Dendritic cell treated with granulocyte-macrophage colony-stimulating factor and Interleukin-4, amounts not matched to agents 40 ng/mL and 50 ng/mL, for 4 days (primary cell): Measurements from ENCODE around the gene NUDCD2.

Source experiments
- H3K27ac Mint-ChIP-seq: one replicate; pipeline ENCODE4 v1.8.0; 2022; ENCODE audit warnings: mild to moderate bottlenecking, mixed read lengths
- H3K27me3 Mint-ChIP-seq: one replicate; pipeline ENCODE4 v1.8.0; 2022; ENCODE audit warnings: mild to moderate bottlenecking, mixed read lengths
- H3K36me3 Mint-ChIP-seq: one replicate; pipeline ENCODE4 v1.8.0; 2022; ENCODE audit warnings: low read depth, mixed read lengths
- H3K4me1 Mint-ChIP-seq: one replicate; pipeline ENCODE4 v1.8.0; 2022; ENCODE audit warnings: low read depth, mixed read lengths
- H3K4me3 Mint-ChIP-seq: one replicate; pipeline ENCODE4 v1.8.0; 2022; ENCODE audit warnings: mild to moderate bottlenecking, moderate library complexity, mixed read lengths
- H3K9me3 Mint-ChIP-seq: one replicate; pipeline ENCODE4 v1.8.0; 2022; ENCODE audit warnings: mixed read lengths
- intact Hi-C: fragments of 100-400 bp; cut with micrococcal nuclease; formaldehyde crosslinking; loops from one replicate; pipeline ENCODE4 v1.15.0; 2022

The NUDCD2 gene

GRCh38 chr5:163496286-163496685 lies 36.4 kb upstream of the NUDCD2 start:
- no peak overlapping the region for H3K4me3 Mint-ChIP-seq
- no peak overlapping the region for H3K27ac Mint-ChIP-seq
- H3K36me3 Mint-ChIP-seq = peaks cover 2% of the 10 kb centered on the region
- H3K4me1 Mint-ChIP-seq = no peaks in the 10 kb centered on the region
- no peaks in the 10 kb centered on the region for H3K27me3 Mint-ChIP-seq
- no peaks in the 10 kb centered on the region for H3K9me3 Mint-ChIP-seq
- intact Hi-C loops = no loop called here

- intact Hi-C loops = no loop called here
- peaks cover 6% of the 10 kb centered on the region for H3K36me3 Mint-ChIP-seq
Observed at GRCh38 chr5:163489745-163490075, 29.8 kb upstream of the NUDCD2 start.

GRCh38 chr5:163489055-163489744 lies 29.3 kb upstream of the NUDCD2 start:
- H3K36me3 Mint-ChIP-seq = peaks cover 6% of the 10 kb centered on the region
- no peaks in the 10 kb centered on the region for H3K4me1 Mint-ChIP-seq
- H3K27me3 Mint-ChIP-seq = no peaks in the 10 kb centered on the region
- H3K9me3 Mint-ChIP-seq = no peaks in the 10 kb centered on the region
- intact Hi-C loops = no loop called here
- H3K27ac Mint-ChIP-seq = no peak overlapping the region
- no peak overlapping the region for H3K4me3 Mint-ChIP-seq

More at GRCh38 chr5:163489745-163490075, 29.8 kb upstream of the NUDCD2 start:
- Mint-ChIP-seq H3K4me1 (no peaks in the 10 kb centered on the region), H3K4me3 (no peak overlapping the region), H3K27me3 (no peaks in the 10 kb centered on the region), H3K27ac (no peak overlapping the region), H3K9me3 (no peaks in the 10 kb centered on the region)

- intact Hi-C loops = no loop called here
- Mint-ChIP-seq H3K4me3 (no peak overlapping the region), H3K36me3 (no peaks in the 10 kb centered on the region), H3K27ac (peak overlapping the region; percentile 28), H3K9me3 (no peaks in the 10 kb centered on the region), H3K4me1 (peaks cover 5% of the 10 kb centered on the region), H3K27me3 (no peaks in the 10 kb centered on the region)
Observed at GRCh38 chr5:163478982-163479271, 19.0 kb upstream of the NUDCD2 start.

- H3K36me3 Mint-ChIP-seq = no peaks in the 10 kb centered on the region
- H3K4me3 Mint-ChIP-seq = no peak overlapping the region
- H3K9me3 Mint-ChIP-seq = no peaks in the 10 kb centered on the region
- intact Hi-C loops = no loop called here
- H3K27ac Mint-ChIP-seq = no peak overlapping the region
- H3K27me3 Mint-ChIP-seq = no peaks in the 10 kb centered on the region
- H3K4me1 Mint-ChIP-seq = peaks cover 5% of the 10 kb centered on the region
Observed at GRCh38 chr5:163478126-163478981, 18.5 kb upstream of the NUDCD2 start.

GRCh38 chr5:163475411-163475810 lies 15.5 kb upstream of the NUDCD2 start:
- no peaks in the 10 kb centered on the region for H3K27me3 Mint-ChIP-seq
- H3K4me1 Mint-ChIP-seq = peaks cover 5% of the 10 kb centered on the region
- no peaks in the 10 kb centered on the region for H3K9me3 Mint-ChIP-seq
- no peak overlapping the region for H3K4me3 Mint-ChIP-seq
- no peaks in the 10 kb centered on the region for H3K36me3 Mint-ChIP-seq
- peak overlapping the region; percentile 50 for H3K27ac Mint-ChIP-seq
- intact Hi-C loops = loop anchor here (2.0 kb wide), 1 partner anchor 15 kb away; the partner anchor contains the start of genes HMMR and NUDCD2

GRCh38 chr5:163473635-163474243 lies 13.8 kb upstream of the NUDCD2 start:
- no peak overlapping the region for H3K4me3 Mint-ChIP-seq
- H3K27me3 Mint-ChIP-seq = no peaks in the 10 kb centered on the region
- intact Hi-C loops = loop anchor here (2.0 kb wide), 1 partner anchor 13 kb away; the partner anchor contains the start of genes HMMR and NUDCD2
- no peaks in the 10 kb centered on the region for H3K36me3 Mint-ChIP-seq
- no peak overlapping the region for H3K27ac Mint-ChIP-seq
- peaks cover 5% of the 10 kb centered on the region for H3K4me1 Mint-ChIP-seq
- H3K9me3 Mint-ChIP-seq = no peaks in the 10 kb centered on the region

- Mint-ChIP-seq H3K9me3 (no peaks in the 10 kb centered on the region), H3K36me3 (no peaks in the 10 kb centered on the region), H3K4me3 (no peak overlapping the region), H3K4me1 (no peaks in the 10 kb centered on the region), H3K27me3 (no peaks in the 10 kb centered on the region), H3K27ac (no peak overlapping the region)
- intact Hi-C loops = no loop called here
Observed at GRCh38 chr5:163467682-163468081, 7.8 kb upstream of the NUDCD2 start.

GRCh38 chr5:163463063-163463435 lies 3.1 kb upstream of the NUDCD2 start:
- Mint-ChIP-seq H3K9me3 (no peaks in the 10 kb centered on the region), H3K27me3 (no peaks in the 10 kb centered on the region), H3K4me3 (no peak overlapping the region), H3K4me1 (peaks cover 14% of the 10 kb centered on the region), H3K27ac (no peak overlapping the region), H3K36me3 (peaks cover 9% of the 10 kb centered on the region)
- intact Hi-C loops = no loop called here

GRCh38 chr5:163460562-163461171 lies 765 bp upstream of the NUDCD2 start, which contains the start of gene HMMR:
TSS of gene HMMR (plus strand) at chr5:163460632. CDS start at chr5:163460693, 61 bp downstream.
- no peaks in the 10 kb centered on the region for H3K9me3 Mint-ChIP-seq
- intact Hi-C loops = loop anchor here (1.0 to 2.0 kb wide), 3 partner anchors 14 to 45 kb away; partner anchors contain the start of genes CCNG1 and MAT2B
- H3K4me3 Mint-ChIP-seq = peak within 1 kb of the TSS; percentile 93
- H3K36me3 Mint-ChIP-seq = peaks cover 25% of the 10 kb centered on the region
- peak within 1 kb of the TSS; percentile 99 for H3K27ac Mint-ChIP-seq
- H3K27me3 Mint-ChIP-seq = no peaks in the 10 kb centered on the region
- peaks cover 24% of the 10 kb centered on the region for H3K4me1 Mint-ChIP-seq

GRCh38 chr5:163459462-163459818 lies 462 bp downstream of the NUDCD2 start:
- Mint-ChIP-seq H3K36me3 (peaks cover 37% of the 10 kb centered on the region), H3K4me3 (peak overlapping the region; percentile 93), H3K27me3 (no peaks in the 10 kb centered on the region), H3K9me3 (no peaks in the 10 kb centered on the region), H3K4me1 (peaks cover 27% of the 10 kb centered on the region), H3K27ac (peak overlapping the region; percentile 99)
- intact Hi-C loops = no loop called here

- H3K9me3 Mint-ChIP-seq = no peaks in the 10 kb centered on the region
- H3K27me3 Mint-ChIP-seq = no peaks in the 10 kb centered on the region
- peaks cover 27% of the 10 kb centered on the region for H3K4me1 Mint-ChIP-seq
- H3K4me3 Mint-ChIP-seq = peak overlapping the region; percentile 93
- H3K36me3 Mint-ChIP-seq = peaks cover 38% of the 10 kb centered on the region
- H3K27ac Mint-ChIP-seq = peak overlapping the region; percentile 99
- intact Hi-C loops = no loop called here
Observed at GRCh38 chr5:163458778-163459385, 1.0 kb downstream of the NUDCD2 start.

GRCh38 chr5:163456840-163457239 lies 3.1 kb downstream of the NUDCD2 start:
- Mint-ChIP-seq H3K36me3 (peaks cover 39% of the 10 kb centered on the region), H3K27ac (peak overlapping the region; percentile 41), H3K4me3 (no peak overlapping the region), H3K27me3 (no peaks in the 10 kb centered on the region), H3K9me3 (no peaks in the 10 kb centered on the region), H3K4me1 (peaks cover 22% of the 10 kb centered on the region)
- intact Hi-C loops = no loop called here
